Activated T-helper 17 cell treated with anti-CD3 and anti-CD28 coated beads, Interleukin-2, amount 50 U/mL, for 72 hours (primary cell): ENCODE measurements around the gene CA7. TPM values are rescaled to one million over a fixed set of nuclear protein-coding genes. Genes with fewer than 3 reads are reported as not detected.

Experiments used
- ATAC-seq: fragments of 150-1000 bp; cut with Tn5 transposase; replicated peaks from 2 replicates; pipeline ENCODE4 v1.10.0; 2021; ENCODE audit warnings: mild to moderate bottlenecking, moderate library complexity
- H3K27ac Mint-ChIP-seq: one replicate; pipeline ENCODE4 v1.8.0; 2022; ENCODE audit warnings: mixed read lengths
- H3K27me3 Mint-ChIP-seq: one replicate; pipeline ENCODE4 v1.8.0; 2022; ENCODE audit warnings: mixed read lengths
- H3K36me3 Mint-ChIP-seq: one replicate; pipeline ENCODE4 v1.8.0; 2022; ENCODE audit warnings: low read depth, mild to moderate bottlenecking, mixed read lengths
- H3K4me1 Mint-ChIP-seq: one replicate; pipeline ENCODE4 v1.8.0; 2022; ENCODE audit warnings: mixed read lengths
- H3K4me3 Mint-ChIP-seq: one replicate; pipeline ENCODE4 v1.8.0; 2022; ENCODE audit warnings: mild to moderate bottlenecking, mixed read lengths
- H3K9me3 Mint-ChIP-seq: one replicate; pipeline ENCODE4 v1.8.0; 2022; ENCODE audit warnings: mixed read lengths
- total RNA-seq, 2 donors: library from RNA; stranded (reverse); gene quantifications; one replicate each; pipeline ENCODE4 v1.2.3, GENCODE V29; 2022

CA7 gene
- total RNA-seq: not detected

GRCh38 chr16:66844342-66845079 is at the start of gene CA7:
Gene CA7, plus strand, starts transcription at chr16:66844414. Its CDS starts 74 bp downstream, at chr16:66844488.
- no peak within 1 kb of the TSS for H3K27ac Mint-ChIP-seq
- peak within 1 kb of the TSS; percentile 57 for H3K4me3 Mint-ChIP-seq
- H3K36me3 Mint-ChIP-seq: no peaks in the 10 kb centered on the region
- ATAC-seq: no peak
- no peaks in the 10 kb centered on the region for H3K9me3 Mint-ChIP-seq
- H3K27me3 Mint-ChIP-seq: peaks cover 31% of the 10 kb centered on the region
- H3K4me1 Mint-ChIP-seq: no peaks in the 10 kb centered on the region

- H3K36me3 Mint-ChIP-seq: peaks cover 17% of the 10 kb centered on the region
- ATAC-seq: no peak
- no peaks in the 10 kb centered on the region for H3K27me3 Mint-ChIP-seq
- H3K27ac Mint-ChIP-seq: no peak overlapping the region
- H3K4me1 Mint-ChIP-seq: no peaks in the 10 kb centered on the region
- no peak overlapping the region for H3K4me3 Mint-ChIP-seq
- no peaks in the 10 kb centered on the region for H3K9me3 Mint-ChIP-seq
These were observed 46.1 kb upstream of the CA7 start for GRCh38 chr16:66798161-66798560.

- no peak for ATAC-seq
- H3K27ac Mint-ChIP-seq: no peak overlapping the region
These were observed 43.4 kb upstream of the CA7 start for GRCh38 chr16:66800856-66801255.

GRCh38 chr16:66801320-66802105 is 42.7 kb upstream of the CA7 start, which contains the start of gene TERB1:
Gene TERB1, minus strand, starts transcription at chr16:66801584. Its CDS starts 4,786 bp downstream, at chr16:66796798.
- H3K4me1 Mint-ChIP-seq: no peaks in the 10 kb centered on the region
- no peak within 1 kb of the TSS for H3K27ac Mint-ChIP-seq
- no peak within 1 kb of the TSS for H3K4me3 Mint-ChIP-seq
- peaks cover 51% of the 10 kb centered on the region for H3K36me3 Mint-ChIP-seq
- ATAC-seq: no peak
- H3K27me3 Mint-ChIP-seq: no peaks in the 10 kb centered on the region
- no peaks in the 10 kb centered on the region for H3K9me3 Mint-ChIP-seq

More at GRCh38 chr16:66800856-66801255, 43.4 kb upstream of the CA7 start:
- H3K9me3 Mint-ChIP-seq: no peaks in the 10 kb centered on the region
- H3K4me3 Mint-ChIP-seq: no peak overlapping the region
- H3K27me3 Mint-ChIP-seq: no peaks in the 10 kb centered on the region
- no peaks in the 10 kb centered on the region for H3K4me1 Mint-ChIP-seq
- peaks cover 44% of the 10 kb centered on the region for H3K36me3 Mint-ChIP-seq

- H3K27ac Mint-ChIP-seq: no peak overlapping the region
- no peaks in the 10 kb centered on the region for H3K27me3 Mint-ChIP-seq
- H3K36me3 Mint-ChIP-seq: peaks cover 57% of the 10 kb centered on the region
- no peak for ATAC-seq
- no peak overlapping the region for H3K4me3 Mint-ChIP-seq
- no peaks in the 10 kb centered on the region for H3K4me1 Mint-ChIP-seq
- H3K9me3 Mint-ChIP-seq: no peaks in the 10 kb centered on the region
These were observed 42.1 kb upstream of the CA7 start for GRCh38 chr16:66802159-66802558.

GRCh38 chr16:66809765-66810164 is 34.4 kb upstream of the CA7 start:
- ATAC-seq: no peak
- Mint-ChIP-seq H3K4me1 (no peaks in the 10 kb centered on the region), H3K9me3 (no peaks in the 10 kb centered on the region), H3K4me3 (no peak overlapping the region), H3K27me3 (no peaks in the 10 kb centered on the region), H3K27ac (peak overlapping the region; percentile 12), H3K36me3 (peaks cover 97% of the 10 kb centered on the region)

GRCh38 chr16:66810391-66810790 is 33.8 kb upstream of the CA7 start:
- no peaks in the 10 kb centered on the region for H3K27me3 Mint-ChIP-seq
- H3K36me3 Mint-ChIP-seq: peaks cover 97% of the 10 kb centered on the region
- H3K4me1 Mint-ChIP-seq: no peaks in the 10 kb centered on the region
- no peaks in the 10 kb centered on the region for H3K9me3 Mint-ChIP-seq
- no peak overlapping the region for H3K27ac Mint-ChIP-seq
- ATAC-seq: no peak
- H3K4me3 Mint-ChIP-seq: no peak overlapping the region

GRCh38 chr16:66811043-66811442 is 33.2 kb upstream of the CA7 start:
- H3K36me3 Mint-ChIP-seq: peaks cover 97% of the 10 kb centered on the region
- no peak for ATAC-seq
- no peaks in the 10 kb centered on the region for H3K4me1 Mint-ChIP-seq

GRCh38 chr16:66814734-66815133 is 29.5 kb upstream of the CA7 start:
- H3K9me3 Mint-ChIP-seq: no peaks in the 10 kb centered on the region
- no peaks in the 10 kb centered on the region for H3K4me1 Mint-ChIP-seq
- no peaks in the 10 kb centered on the region for H3K27me3 Mint-ChIP-seq
- no peak for ATAC-seq
- no peak overlapping the region for H3K4me3 Mint-ChIP-seq
- peaks cover 97% of the 10 kb centered on the region for H3K36me3 Mint-ChIP-seq
- peak overlapping the region; percentile 61 for H3K27ac Mint-ChIP-seq

More at GRCh38 chr16:66811043-66811442, 33.2 kb upstream of the CA7 start:
- H3K4me3 Mint-ChIP-seq: no peak overlapping the region
- no peaks in the 10 kb centered on the region for H3K9me3 Mint-ChIP-seq
- H3K27ac Mint-ChIP-seq: no peak overlapping the region
- no peaks in the 10 kb centered on the region for H3K27me3 Mint-ChIP-seq

- Mint-ChIP-seq H3K4me1 (peaks cover 13% of the 10 kb centered on the region), H3K36me3 (peaks cover 93% of the 10 kb centered on the region), H3K9me3 (no peaks in the 10 kb centered on the region), H3K4me3 (no peak overlapping the region), H3K27ac (no peak overlapping the region), H3K27me3 (no peaks in the 10 kb centered on the region)
- no peak for ATAC-seq
These were observed 20.2 kb upstream of the CA7 start for GRCh38 chr16:66824006-66824405.

- H3K4me3 Mint-ChIP-seq: peak within 1 kb of the TSS; percentile 64
- peak within 1 kb of the TSS; percentile 72 for H3K27ac Mint-ChIP-seq
- H3K36me3 Mint-ChIP-seq: peaks cover 35% of the 10 kb centered on the region
These were observed 13.5 kb upstream of the CA7 start, which contains the start of gene NAE1 for GRCh38 chr16:66830422-66831404. Gene NAE1, minus strand, starts transcription at chr16:66830976. Its CDS starts 77 bp downstream, at chr16:66830899.

GRCh38 chr16:66832190-66832589 is 12.0 kb upstream of the CA7 start:
- H3K27ac Mint-ChIP-seq: peak overlapping the region; percentile 72
- ATAC-seq: no peak
- peaks cover 21% of the 10 kb centered on the region for H3K36me3 Mint-ChIP-seq
- no peaks in the 10 kb centered on the region for H3K9me3 Mint-ChIP-seq
- peak overlapping the region; percentile 64 for H3K4me3 Mint-ChIP-seq
- H3K27me3 Mint-ChIP-seq: peaks cover 3% of the 10 kb centered on the region
- H3K4me1 Mint-ChIP-seq: peaks cover 13% of the 10 kb centered on the region

More at GRCh38 chr16:66830422-66831404, 13.5 kb upstream of the CA7 start, which contains the start of gene NAE1:
- peak; percentile 95 for ATAC-seq
- Mint-ChIP-seq H3K4me1 (peaks cover 23% of the 10 kb centered on the region), H3K9me3 (no peaks in the 10 kb centered on the region), H3K27me3 (peaks cover under 1% of the 10 kb centered on the region)

- H3K4me1 Mint-ChIP-seq: peaks cover 13% of the 10 kb centered on the region
- peak overlapping the region; percentile 64 for H3K4me3 Mint-ChIP-seq
- peaks cover 6% of the 10 kb centered on the region for H3K27me3 Mint-ChIP-seq
- no peaks in the 10 kb centered on the region for H3K9me3 Mint-ChIP-seq
- H3K36me3 Mint-ChIP-seq: peaks cover 16% of the 10 kb centered on the region
- ATAC-seq: peak; percentile 8
- peak overlapping the region; percentile 72 for H3K27ac Mint-ChIP-seq
These were observed 11.4 kb upstream of the CA7 start for GRCh38 chr16:66832661-66833305.
